ENCODE measurements around the gene MAU2. TPM values are rescaled to one million over a fixed set of nuclear protein-coding genes. Genes with fewer than 3 reads are reported as not detected.

MAU2 gene
- total RNA-seq, 2 donors from 2014 or later, result 129 to 130 TPM

GRCh38 chr19:19321141-19321577 is 530 bp downstream of the MAU2 start:
- ATAC-seq (no peak), DNase-seq (no peak)
- Mint-ChIP-seq H3K4me1 (peaks cover 25% of the 10 kb centered on the region), H3K27ac (peak overlapping the region; percentile 95), H3K36me3 (ENCODE audit: low read depth) (peaks cover 8% of the 10 kb centered on the region), H3K27me3 (no peaks in the 10 kb centered on the region), H3K4me3 (peak overlapping the region; percentile 93)
- no peaks in the 10 kb centered on the region for H3K9me3 ChIP-seq (ENCODE audit: control insufficient read depth, low read length, poor library complexity, severe bottlenecking)

GRCh38 chr19:19324059-19324770 is 3.6 kb downstream of the MAU2 start:
- Mint-ChIP-seq H3K27me3 (no peaks in the 10 kb centered on the region), H3K27ac (peak overlapping the region; percentile 88), H3K36me3 (ENCODE audit: low read depth) (peaks cover 8% of the 10 kb centered on the region), H3K4me3 (no peak overlapping the region), H3K4me1 (peaks cover 32% of the 10 kb centered on the region)
- no peak for DNase-seq
- no peaks in the 10 kb centered on the region for H3K9me3 ChIP-seq (ENCODE audit: control insufficient read depth, low read length, poor library complexity, severe bottlenecking)
- ATAC-seq, result no peak

- no peaks in the 10 kb centered on the region for H3K9me3 ChIP-seq (ENCODE audit: control insufficient read depth, low read length, poor library complexity, severe bottlenecking)
- Mint-ChIP-seq H3K27me3 (no peaks in the 10 kb centered on the region), H3K27ac (no peak overlapping the region), H3K36me3 (ENCODE audit: low read depth) (peaks cover 8% of the 10 kb centered on the region), H3K4me1 (peaks cover 27% of the 10 kb centered on the region), H3K4me3 (no peak overlapping the region)
- DNase-seq (no peak), ATAC-seq (no peak)
Measured at GRCh38 chr19:19327672-19328071, 7.0 kb downstream of the MAU2 start.

- ATAC-seq (peak; percentile 28), DNase-seq (no peak)
- peaks cover 8% of the 10 kb centered on the region for H3K36me3 Mint-ChIP-seq (ENCODE audit: low read depth)
- peaks cover 27% of the 10 kb centered on the region for H3K4me1 Mint-ChIP-seq
- H3K9me3 ChIP-seq (ENCODE audit: control insufficient read depth, low read length, poor library complexity, severe bottlenecking), result no peaks in the 10 kb centered on the region
- no peaks in the 10 kb centered on the region for H3K27me3 Mint-ChIP-seq
- H3K4me3 Mint-ChIP-seq, result peak overlapping the region; percentile 31
- H3K27ac Mint-ChIP-seq, result peak overlapping the region; percentile 80
Measured at GRCh38 chr19:19329126-19329525, 8.5 kb downstream of the MAU2 start.

- Mint-ChIP-seq H3K27me3 (no peaks in the 10 kb centered on the region), H3K36me3 (ENCODE audit: low read depth) (peaks cover 2% of the 10 kb centered on the region), H3K4me3 (no peak overlapping the region), H3K27ac (no peak overlapping the region), H3K4me1 (peaks cover 7% of the 10 kb centered on the region)
- DNase-seq, result no peak
- no peaks in the 10 kb centered on the region for H3K9me3 ChIP-seq (ENCODE audit: control insufficient read depth, low read length, poor library complexity, severe bottlenecking)
- ATAC-seq, result no peak
Measured at GRCh38 chr19:19334063-19334988, 13.7 kb downstream of the MAU2 start.

GRCh38 chr19:19334989-19335344 is 14.3 kb downstream of the MAU2 start:
- H3K9me3 ChIP-seq (ENCODE audit: control insufficient read depth, low read length, poor library complexity, severe bottlenecking), result no peaks in the 10 kb centered on the region
- Mint-ChIP-seq H3K36me3 (ENCODE audit: low read depth) (peaks cover 2% of the 10 kb centered on the region), H3K4me3 (no peak overlapping the region), H3K27me3 (no peaks in the 10 kb centered on the region), H3K4me1 (peaks cover 6% of the 10 kb centered on the region), H3K27ac (peak overlapping the region; percentile 75)
- DNase-seq (no peak), ATAC-seq (no peak)

GRCh38 chr19:19335408-19336158 is 15.0 kb downstream of the MAU2 start:
- Mint-ChIP-seq H3K4me1 (peaks cover 6% of the 10 kb centered on the region), H3K27me3 (no peaks in the 10 kb centered on the region), H3K36me3 (ENCODE audit: low read depth) (peaks cover 2% of the 10 kb centered on the region), H3K4me3 (no peak overlapping the region), H3K27ac (peak overlapping the region; percentile 75)
- ATAC-seq (no peak), DNase-seq (no peak)
- no peaks in the 10 kb centered on the region for H3K9me3 ChIP-seq (ENCODE audit: control insufficient read depth, low read length, poor library complexity, severe bottlenecking)

GRCh38 chr19:19336597-19336996 is 16.0 kb downstream of the MAU2 start:
- no peaks in the 10 kb centered on the region for H3K9me3 ChIP-seq (ENCODE audit: control insufficient read depth, low read length, poor library complexity, severe bottlenecking)
- Mint-ChIP-seq H3K36me3 (ENCODE audit: low read depth) (peaks cover 2% of the 10 kb centered on the region), H3K27ac (no peak overlapping the region), H3K27me3 (no peaks in the 10 kb centered on the region), H3K4me1 (peaks cover 6% of the 10 kb centered on the region), H3K4me3 (no peak overlapping the region)
- no peak for DNase-seq
- ATAC-seq, result no peak

- ATAC-seq, result no peak
- no peak for DNase-seq
- Mint-ChIP-seq H3K4me1 (peaks cover 6% of the 10 kb centered on the region), H3K36me3 (ENCODE audit: low read depth) (peaks cover 2% of the 10 kb centered on the region), H3K27me3 (no peaks in the 10 kb centered on the region), H3K27ac (no peak overlapping the region), H3K4me3 (no peak overlapping the region)
- H3K9me3 ChIP-seq (ENCODE audit: control insufficient read depth, low read length, poor library complexity, severe bottlenecking), result no peaks in the 10 kb centered on the region
Measured at GRCh38 chr19:19337120-19337519, 16.5 kb downstream of the MAU2 start.

GRCh38 chr19:19338082-19338481 is 17.5 kb downstream of the MAU2 start:
- DNase-seq (no peak), ATAC-seq (no peak)
- no peaks in the 10 kb centered on the region for H3K27me3 Mint-ChIP-seq
- peak overlapping the region; percentile 56 for H3K27ac Mint-ChIP-seq
- H3K36me3 Mint-ChIP-seq (ENCODE audit: low read depth), result peaks cover 2% of the 10 kb centered on the region
- no peaks in the 10 kb centered on the region for H3K9me3 ChIP-seq (ENCODE audit: control insufficient read depth, low read length, poor library complexity, severe bottlenecking)
- H3K4me1 Mint-ChIP-seq, result peaks cover 6% of the 10 kb centered on the region
- no peak overlapping the region for H3K4me3 Mint-ChIP-seq

- H3K27me3 Mint-ChIP-seq, result no peaks in the 10 kb centered on the region
- no peaks in the 10 kb centered on the region for H3K4me1 Mint-ChIP-seq
- no peaks in the 10 kb centered on the region for H3K36me3 Mint-ChIP-seq (ENCODE audit: low read depth)
- no peak for DNase-seq
- H3K9me3 ChIP-seq (ENCODE audit: control insufficient read depth, low read length, poor library complexity, severe bottlenecking), result no peaks in the 10 kb centered on the region
- no peak overlapping the region for H3K4me3 Mint-ChIP-seq
- ATAC-seq, result no peak
- H3K27ac Mint-ChIP-seq, result no peak overlapping the region
Measured at GRCh38 chr19:19341026-19341425, 20.4 kb downstream of the MAU2 start.

GRCh38 chr19:19342086-19343015 is 21.7 kb downstream of the MAU2 start:
- Mint-ChIP-seq H3K36me3 (ENCODE audit: low read depth) (no peaks in the 10 kb centered on the region), H3K27ac (no peak overlapping the region), H3K27me3 (no peaks in the 10 kb centered on the region), H3K4me1 (peaks cover 2% of the 10 kb centered on the region), H3K4me3 (no peak overlapping the region)
- DNase-seq (no peak), ATAC-seq (no peak)
- H3K9me3 ChIP-seq (ENCODE audit: control insufficient read depth, low read length, poor library complexity, severe bottlenecking), result no peaks in the 10 kb centered on the region
